Femur (tissue), 1 donor: Measurements from ENCODE around the gene MYL12A.
"Not testable (repeated sequence)": the region's sequence is repeated elsewhere in the genome, so short reads cannot be mapped to it uniquely, and the experiment has no call there.

Source experiments
- DNase-seq: peaks from one replicate; pipeline ENCODE4 v3.0.0-alpha.2; 2017

MYL12A gene

DNA sequence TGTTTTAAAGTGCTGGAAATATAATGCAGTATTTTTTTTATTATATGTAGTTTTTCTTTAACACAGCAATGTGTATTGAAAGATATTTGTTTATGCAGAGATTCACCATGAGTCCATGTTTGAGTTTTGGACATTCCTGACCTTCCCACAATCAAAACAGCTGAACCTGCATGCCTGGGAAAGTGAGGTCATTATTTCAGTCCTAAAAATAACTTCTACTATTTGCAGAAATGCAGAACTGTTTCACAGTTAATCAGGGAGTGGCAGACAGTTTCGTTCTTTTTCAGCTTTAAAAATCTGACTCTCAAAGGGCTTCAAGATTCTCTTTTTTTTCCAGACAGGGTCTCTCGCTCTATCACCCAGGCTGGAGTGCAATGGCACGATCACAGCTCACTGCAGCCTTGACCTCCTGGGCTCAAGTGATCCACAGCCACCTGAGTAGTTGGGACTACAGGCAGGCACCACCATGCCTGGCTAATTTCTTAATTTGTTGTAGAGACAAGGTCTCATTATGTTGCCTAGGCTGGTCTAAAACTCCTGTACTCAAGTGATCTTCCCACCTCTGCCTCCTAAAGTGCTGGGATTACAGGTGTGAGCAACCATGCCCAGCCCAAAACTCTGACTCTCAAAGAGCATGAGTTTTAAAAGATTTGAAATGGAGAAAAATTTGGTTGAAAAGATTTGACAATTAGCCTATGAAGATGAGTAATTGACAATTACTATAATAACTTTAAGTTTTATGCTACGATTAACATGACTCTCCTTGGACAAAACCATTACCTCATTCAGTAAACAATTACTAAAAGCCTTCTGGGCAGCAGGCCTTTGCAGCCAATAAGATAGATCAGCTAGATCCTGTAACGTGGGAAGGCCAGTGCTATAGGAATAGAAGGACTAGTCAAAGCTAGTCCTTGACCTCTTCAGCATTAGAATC lies 9.4 kb downstream of the MYL12A start:
- DNase-seq: no peak

DNA sequence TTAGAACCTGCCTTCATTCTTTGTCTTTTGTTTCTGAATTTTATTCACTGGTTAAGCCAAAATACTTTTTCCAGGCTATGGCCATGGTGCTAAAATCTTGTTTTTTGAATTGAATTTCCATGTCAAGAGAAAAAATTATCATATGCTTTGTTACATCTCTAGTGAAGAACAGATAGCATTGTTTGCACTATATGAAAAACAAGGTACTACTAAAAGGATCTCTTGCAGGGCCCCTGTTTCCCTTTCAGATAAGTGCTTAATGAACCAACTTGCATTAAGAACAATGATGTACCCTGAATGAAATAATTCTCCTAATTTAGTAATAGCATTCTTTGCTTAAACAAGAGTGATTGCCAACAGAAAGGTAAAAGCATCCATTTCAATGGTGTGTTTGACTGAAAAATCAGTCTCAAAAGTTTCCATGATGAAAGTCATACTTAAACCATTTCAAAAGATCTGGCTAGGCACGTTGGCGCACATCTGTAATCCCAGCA lies 10.1 kb downstream of the MYL12A start:
- no peak for DNase-seq

DNA sequence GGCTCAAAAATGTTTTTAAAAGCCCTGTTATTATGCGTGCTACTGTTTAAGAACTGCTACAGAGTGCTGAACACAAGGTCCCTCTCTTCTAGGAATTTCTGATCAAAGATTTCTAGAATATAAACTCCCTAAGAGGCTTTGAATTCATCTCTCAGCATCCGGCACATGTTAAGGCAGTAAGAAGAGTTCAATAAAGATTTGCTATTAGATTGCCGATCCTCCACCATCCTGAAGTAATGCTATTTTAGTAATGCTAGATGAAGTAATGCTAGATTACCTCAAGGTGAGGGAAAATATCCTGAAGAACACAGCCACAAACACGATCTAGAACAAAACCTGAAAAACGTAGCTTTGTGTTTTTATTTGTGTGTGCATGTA lies 13.4 kb downstream of the MYL12A start:
- no peak for DNase-seq

DNA sequence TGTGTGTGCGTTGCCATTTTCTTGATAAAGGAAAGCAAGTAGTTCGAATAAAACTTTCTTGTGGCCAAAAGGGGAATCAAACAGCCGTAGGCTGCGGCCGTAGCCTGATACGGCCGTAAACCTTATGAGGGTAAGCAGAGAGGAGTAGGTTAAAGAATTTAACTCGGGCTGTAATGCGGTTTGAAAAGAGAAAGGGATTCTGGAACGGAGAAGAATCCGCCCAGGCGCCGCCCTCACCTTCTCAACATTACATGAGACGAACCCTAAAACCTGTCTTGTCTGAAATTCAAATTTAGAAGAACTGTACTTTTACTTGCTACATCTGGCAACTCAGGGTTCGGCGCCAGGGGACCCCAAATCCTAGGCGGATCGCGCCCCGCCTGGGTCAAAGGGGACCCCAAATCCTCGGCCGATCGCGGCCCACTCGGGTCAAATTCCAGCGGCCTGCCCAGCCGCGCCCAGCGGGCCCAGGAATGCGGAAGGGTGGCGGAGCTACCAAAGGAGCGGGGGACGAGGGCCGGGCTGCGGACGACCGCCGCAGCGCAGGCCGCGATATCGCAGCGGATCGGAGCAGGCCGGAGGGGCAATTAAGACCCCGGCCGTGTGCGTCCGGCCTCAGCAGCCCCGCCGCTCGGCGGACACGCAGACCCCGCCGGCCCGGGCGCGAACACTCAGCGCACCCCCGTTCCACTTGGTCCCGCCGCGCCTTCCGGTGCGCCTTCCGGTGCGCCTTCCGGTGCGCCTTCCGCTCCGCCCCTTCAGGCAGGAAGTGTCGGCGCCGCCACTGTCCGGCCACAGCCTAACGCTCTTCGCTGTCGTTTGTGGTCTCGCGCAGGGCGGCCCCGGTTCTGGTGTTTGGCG lies 14.0 kb downstream of the MYL12A start, which contains the start of gene MYL12B:
TSS of gene MYL12B (plus strand) at position 761 of the 861 bp plus-strand sequence. CDS start 10,766 bp downstream, outside the sequence.
- peak; percentile 88 for DNase-seq

DNA sequence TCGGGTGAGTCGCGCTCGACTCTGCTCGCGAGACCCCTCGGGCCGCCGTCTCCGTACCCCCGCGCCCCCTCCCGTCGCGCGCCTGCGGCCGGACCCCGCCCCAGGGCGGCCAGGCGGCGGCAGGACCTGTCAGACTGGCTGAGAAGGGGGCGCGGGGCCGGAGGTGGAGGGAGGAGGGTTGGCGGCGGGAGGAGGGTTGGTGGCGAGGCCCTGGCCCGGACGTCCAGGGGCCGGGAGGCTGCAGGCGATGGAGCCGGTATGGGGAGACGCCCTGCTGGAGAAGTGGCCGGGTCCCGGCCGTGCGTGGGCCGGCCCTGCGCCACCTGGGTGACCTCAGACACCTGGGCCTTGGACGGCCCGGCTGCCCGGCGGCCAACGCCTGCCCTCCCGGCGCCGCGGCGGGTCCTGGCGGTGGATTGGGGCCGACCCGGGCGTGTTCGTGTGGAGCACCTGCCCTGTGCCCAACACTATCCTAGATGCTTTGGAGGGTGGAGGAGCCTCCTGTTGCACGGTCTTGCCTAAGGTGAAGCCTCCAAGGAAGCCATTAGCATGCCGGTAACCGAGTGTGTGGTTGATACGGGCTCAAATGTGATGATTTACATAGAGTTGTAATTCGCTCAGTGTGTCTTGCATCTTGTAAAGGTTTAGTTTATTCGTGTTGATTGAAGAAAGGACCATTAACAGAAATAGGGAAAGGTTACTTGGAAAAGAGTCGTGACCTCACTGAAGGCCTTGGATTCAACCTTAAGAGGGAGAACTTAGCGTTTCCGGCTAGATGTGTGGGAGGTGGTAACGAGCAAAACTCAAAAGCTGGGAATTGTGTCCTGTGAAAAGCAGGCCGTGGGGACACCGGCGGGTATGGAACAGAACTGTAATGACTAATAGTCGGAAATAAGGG lies 14.9 kb downstream of the MYL12A start:
- DNase-seq: no peak

DNA sequence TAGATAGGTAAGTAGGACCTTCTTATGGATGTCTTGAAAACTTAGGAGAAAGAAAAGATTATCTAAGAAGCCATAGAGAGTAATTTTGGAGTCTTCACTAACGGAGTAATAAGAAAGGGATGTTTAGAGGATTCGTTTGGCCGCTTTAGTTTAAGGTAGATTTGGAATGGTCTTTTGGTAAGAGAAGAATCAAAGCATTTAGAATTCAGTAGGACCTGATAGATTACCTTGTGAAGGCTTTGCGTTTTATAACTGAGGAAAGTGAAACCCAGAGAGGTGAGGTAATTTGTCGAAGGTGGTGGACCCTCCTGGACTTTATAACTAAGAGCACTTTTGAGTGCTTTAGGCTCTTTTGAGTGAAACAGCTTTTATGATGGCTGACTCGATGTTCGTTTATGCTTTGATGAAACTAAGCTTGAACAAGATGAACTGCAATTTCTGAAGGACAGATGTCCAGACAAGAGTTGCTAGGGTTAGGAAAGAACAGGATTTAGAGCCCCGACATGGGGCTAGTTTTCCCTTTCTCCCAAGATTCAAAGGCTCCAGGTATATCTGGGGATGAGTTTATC lies 15.6 kb downstream of the MYL12A start:
- DNase-seq: no peak

DNA sequence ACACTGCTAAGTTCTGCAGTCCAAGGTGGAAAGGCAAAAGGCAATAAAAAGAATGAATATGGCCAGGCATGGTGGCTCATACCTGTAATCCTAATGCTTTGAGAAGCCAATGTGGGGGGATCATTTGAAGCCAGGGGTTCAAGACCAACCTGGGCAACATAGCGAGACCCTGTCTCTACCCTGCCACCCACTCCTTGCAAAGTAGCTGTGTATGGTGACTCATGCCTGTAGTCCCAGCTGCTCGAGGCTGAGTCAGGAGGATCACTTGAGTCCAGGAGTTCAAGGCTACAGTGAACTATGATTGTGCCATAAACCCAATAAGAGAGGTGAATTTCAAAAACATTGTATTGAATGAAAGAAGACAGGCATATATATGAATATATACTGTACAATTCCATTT lies 16.8 kb downstream of the MYL12A start:
- DNase-seq: no peak

DNA sequence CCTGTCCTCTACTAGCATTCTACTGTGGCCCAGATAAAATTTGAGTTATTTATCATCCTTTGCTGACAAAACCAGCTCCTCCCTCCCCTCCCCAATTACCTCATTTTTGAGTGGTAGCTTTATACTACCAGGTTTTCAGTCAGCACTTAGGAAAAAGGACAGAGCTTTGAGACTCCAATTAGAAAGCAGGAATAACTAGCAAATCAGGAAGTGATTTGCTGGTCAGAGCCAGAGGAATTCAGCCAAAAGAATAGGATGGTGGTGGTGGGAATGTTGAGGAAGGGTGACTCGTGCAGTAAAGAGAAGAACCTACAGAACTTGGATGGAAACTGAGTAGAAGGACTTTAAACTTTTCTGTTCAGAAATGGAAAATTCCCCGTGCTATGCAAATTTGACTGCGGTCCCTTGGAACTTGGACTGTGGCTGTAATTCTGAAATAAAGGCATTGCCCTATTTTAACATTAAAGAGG lies 18.0 kb downstream of the MYL12A start:
- no peak for DNase-seq

DNA sequence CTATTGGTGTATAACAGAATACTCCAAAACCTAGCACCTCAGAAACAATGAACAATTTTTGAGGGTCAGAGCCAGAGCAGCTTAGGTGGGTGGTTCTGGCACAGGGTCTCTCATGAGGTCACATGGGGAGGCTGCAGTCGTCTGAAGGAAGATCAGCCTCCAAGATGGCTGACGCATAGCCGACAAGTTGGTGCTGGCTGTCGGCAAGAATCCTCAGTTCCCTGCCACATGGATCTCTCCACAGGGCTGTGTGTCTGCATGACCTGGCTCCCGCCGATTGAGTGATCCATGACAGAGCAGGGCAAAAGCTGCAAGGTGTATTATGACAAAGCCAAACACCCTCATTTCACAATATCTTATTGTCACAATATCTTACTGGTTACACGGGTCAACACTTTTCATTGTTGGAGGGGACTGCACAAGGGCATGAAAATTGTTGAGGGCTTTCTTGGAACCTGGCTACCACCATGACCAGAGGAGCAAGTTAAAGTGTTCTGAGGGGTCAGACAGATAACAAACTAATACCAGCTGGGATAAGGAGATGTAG lies 18.5 kb downstream of the MYL12A start:
- no peak for DNase-seq

DNA sequence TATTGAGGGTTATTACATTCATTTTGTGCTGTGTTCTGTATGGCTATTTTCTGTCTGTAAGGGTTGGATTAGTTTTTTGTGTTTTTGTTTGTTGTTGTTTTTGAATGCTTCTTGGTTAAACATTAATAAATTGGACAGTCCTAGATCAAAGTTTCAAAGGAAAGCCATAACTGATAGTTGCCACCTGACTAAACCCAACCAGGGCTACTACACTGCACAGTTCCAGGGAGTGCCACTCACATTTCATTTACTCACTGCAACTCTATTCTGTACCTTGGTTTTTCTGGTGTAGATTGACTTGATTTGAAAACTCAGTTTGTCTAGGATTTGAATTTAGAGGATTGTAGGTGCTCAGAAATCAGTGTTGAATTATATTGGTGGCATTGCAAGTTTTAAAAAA lies 20.7 kb downstream of the MYL12A start:
- DNase-seq: no peak

DNA sequence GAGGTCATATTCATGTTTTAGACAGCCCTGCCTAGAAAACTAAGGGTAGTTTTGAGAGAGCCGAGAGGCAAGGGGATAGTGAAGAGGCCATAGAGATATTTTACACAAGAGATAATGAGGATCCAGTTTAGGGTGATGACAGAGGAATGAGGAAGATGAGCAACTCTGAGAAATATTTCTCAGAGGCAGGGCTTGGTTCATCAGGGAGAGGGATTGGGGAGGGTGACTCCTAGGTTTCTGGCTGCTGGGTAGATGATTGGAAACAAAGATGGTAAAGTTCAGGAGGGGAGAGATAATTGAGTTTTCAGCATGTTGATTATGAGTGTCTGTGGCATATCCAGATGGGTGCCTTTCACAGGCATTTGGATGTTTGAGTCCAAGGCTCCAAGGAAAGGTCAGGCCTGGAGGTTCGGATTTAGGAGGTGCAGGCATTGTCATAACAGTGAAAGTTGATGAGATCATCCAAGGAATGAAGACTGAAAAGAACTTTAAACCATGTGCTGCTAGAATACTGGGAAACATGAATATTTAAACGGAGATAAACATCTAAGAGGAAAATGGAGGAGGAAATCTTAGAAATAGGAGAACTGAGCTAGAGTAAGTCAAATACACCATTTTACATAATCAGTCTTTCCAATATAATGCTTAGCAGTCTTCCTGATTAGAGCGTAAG lies 21.8 kb downstream of the MYL12A start:
- no peak for DNase-seq

DNA sequence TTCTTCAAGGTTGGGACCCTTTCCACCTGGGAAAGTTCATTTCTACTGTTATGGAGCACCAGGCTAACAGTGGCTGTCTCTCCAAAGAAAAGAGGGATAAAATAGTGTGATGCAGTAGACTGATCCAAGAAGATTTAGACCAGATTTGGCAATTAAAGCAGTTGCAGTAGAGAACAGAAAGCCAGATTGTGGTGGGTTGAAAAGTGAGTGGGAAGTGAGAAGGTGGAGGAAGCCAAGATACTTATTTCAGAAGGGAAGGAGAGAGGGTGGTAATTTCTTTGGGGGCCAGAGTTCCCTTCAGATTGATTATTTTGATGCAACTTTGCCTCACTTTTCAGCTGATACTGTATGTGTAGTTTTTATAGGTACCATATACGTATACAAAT lies 22.3 kb downstream of the MYL12A start:
- no peak for DNase-seq

DNA sequence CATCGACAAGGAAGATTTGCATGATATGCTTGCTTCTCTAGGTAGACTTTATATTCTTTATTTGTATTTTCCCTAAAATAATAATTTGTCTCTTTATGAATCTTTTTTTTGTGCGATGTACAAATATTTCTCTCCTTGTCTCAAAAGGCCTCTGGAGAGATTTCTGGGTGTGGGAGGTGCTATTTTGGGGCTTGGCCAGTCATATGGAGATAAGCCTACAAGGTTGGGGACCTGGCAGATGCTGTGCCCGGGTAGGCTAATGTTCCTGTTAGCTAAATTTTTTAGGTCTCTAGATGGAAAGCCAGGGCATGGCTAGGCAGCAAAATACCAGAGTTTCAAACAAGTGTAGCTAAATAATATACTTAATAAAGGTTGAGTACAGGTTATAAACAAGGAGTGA lies 25.4 kb downstream of the MYL12A start:
- no peak for DNase-seq

DNA sequence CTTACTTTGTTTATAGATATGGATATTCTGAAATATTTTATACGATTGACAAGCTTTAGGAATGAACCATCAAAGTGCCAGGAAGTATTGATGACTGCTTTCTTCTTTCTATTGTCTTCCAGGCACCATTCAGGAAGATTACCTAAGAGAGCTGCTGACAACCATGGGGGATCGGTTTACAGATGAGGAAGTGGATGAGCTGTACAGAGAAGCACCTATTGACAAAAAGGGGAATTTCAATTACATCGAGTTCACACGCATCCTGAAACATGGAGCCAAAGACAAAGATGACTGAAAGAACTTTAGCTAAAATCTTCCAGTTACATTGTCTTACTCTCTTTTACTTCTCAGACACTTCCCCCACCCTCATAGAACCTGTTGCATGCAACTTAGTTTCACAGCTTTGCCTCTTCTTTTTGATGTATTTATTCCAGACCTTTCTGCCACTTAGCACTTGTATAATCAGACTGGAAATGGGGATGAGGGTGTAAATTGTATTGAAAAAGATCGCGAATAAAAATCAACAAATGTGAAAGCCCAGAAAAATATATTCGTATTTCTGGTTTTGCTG lies 30.1 kb downstream of the MYL12A start:
- not testable (repeated sequence) for DNase-seq

DNA sequence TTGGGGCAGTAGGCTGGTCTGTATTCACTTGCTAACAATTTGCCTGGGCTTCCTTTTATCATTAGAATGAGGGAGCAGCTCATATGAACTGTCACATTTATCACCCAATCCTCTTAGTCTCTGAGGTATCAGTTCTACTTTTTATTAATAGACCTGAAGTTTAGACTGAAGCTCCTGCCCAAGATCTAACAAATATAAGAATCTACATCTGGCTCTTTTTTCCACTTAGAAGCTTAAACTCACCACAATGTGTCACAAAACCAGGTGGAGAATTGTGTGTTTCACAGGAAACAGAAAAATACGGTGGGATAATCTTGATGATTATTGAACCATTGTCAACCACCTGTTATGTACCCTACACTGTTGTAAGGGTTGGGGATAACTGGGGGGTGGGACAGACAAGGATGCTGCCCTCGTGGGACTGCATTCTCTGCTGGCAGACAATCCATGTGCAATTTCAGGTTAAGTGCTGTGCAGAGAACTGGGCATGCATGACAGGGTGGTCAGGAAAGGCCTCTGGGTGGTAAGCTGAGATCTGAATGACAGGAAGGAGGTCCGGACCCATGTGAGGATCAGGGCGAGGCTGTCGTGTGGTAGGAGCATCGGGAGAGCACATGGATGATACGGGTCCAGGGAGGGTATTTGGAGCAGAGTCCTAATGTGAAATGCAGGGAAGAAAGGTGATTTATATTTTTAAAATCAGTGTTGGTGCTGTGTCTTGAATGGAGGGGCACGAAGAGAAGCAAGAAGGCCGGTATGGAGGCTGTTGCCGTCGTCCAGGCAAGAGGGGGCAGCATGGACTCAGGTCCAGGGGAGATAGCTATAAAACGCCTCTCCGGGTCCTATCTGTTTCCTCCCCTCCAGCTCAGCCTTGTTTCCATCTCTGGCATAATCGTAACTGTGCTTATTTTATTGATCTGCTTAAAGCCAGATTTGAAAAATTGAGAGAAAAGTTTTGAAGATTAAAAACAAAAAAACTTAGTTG lies 31.9 kb downstream of the MYL12A start:
- DNase-seq: no peak

DNA sequence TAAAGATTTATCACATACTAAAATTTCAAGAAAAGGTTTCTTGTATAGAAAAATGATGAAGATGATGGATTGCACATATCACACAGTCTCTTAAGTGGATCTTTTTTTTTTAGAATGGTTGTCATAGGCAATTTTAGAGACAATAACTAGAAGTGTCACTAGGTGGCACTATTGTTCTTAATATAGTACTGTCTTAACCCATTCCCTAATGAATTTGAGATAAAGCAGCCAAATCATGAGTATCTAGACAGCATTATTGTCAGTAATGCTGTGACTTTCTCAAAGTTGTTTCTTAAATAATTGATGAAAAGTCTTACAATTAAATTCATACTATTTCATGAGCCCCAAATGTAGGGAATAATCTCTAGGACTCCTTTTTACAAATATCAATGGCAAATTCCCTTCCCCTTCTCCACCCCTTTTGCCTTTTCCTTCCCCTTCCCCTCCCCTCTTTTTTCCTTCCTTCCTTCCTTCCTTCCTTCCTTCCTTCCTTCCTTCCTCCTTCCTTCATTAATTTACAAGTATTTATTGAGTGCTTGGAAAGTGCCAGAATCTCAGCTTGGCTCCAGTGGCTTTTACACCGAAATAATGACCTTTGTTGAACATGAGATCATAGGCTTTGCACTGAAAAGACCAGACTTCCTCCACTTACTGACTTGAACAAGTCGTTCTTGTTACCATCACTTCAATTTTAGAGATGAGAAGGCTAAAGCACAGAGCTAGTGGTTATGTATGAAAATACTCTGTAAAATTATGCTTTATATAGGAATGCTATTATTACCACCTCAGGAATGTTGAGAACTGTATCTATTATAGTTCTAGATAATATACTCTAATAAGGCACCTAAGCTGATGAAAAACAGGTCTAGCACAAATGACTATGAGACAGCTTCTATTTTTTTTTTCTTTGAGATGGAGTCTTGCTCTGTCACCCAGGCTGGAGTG lies 34.1 kb downstream of the MYL12A start:
- no peak for DNase-seq

DNA sequence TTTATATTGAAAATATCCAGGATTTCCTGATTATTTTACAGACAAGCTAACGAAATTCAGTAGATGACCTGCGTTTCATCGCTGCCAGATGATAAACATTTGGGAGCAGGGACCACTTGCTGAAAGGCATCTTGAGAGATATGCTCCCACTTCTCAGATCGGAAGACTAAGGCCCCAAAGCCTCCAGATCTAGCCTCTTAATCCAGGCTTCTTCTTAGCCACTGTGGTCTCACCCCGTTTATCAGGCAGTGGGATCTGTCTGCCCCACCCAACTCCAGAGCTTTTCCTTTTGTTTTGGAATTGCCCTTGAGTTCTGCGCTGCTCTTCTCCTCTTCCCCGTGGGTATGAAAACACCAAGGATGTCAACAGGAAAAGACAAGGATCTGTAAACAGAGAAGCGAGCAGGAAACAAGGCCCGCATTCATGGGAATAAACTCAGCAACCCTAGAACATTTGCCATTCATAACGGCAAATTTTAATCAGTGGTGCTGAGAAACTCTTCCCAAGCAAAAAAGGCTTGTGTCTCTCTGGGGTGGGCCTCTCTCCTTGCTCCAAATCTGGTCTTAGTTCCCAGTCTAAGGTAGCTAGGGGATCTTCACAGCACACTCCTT lies 35.8 kb downstream of the MYL12A start:
- no peak for DNase-seq

DNA sequence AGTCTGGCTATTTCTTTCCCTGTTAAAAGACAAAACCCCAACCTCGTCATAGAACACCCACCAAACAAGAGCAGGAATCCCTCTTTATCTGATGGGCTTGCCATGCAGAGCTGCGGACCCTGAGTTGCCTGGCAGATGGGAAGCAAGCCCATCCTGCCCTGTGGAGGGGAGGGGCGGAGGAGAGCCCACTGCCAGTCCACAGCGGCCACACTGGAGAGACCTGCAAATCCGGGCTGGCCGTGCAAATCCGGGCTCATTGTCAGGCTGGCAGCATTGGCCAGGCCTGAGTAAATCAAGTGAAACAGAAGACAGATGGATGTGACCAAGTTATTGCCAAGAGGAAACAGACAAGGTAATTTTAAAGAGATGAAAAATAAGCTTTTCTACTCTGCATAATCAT lies 36.3 kb downstream of the MYL12A start:
- DNase-seq: no peak
